ENCODE data around the gene TCEANC2.
"Not testable (repeated sequence)": the region's sequence is repeated elsewhere in the genome, so short reads cannot be mapped to it uniquely, and the experiment has no call there.

The TCEANC2 gene

GRCh38 chr1:54028306-54029251 lies 24.8 kb upstream of the TCEANC2 start:
- Histone ChIP-seq H3K27me3 (ENCODE audit: insufficient read depth, low read length) (no peaks in the 10 kb centered on the region), H3K9me3 (ENCODE audit: insufficient read depth, low read depth, low read length) (no peaks in the 10 kb centered on the region), H3K4me1 (ENCODE audit: insufficient read depth, low read length) (no peaks in the 10 kb centered on the region), H3K36me3 (ENCODE audit: insufficient read depth, low read length) (peaks cover 24% of the 10 kb centered on the region), H3K4me3 (ENCODE audit: low read length) (no peak overlapping the region), H3K27ac (ENCODE audit: low read depth, low read length) (no peak overlapping the region), H3K9ac (ENCODE audit: low read depth, low read length) (no peak overlapping the region)
- 88% methylated on average over 3 of the region's 3 CpGs for WGBS

GRCh38 chr1:54037476-54037875 lies 15.9 kb upstream of the TCEANC2 start:
- peaks cover 87% of the 10 kb centered on the region for H3K36me3 ChIP-seq (ENCODE audit: insufficient read depth, low read length)
- no peak overlapping the region for H3K27ac ChIP-seq (ENCODE audit: low read depth, low read length)
- H3K9me3 ChIP-seq (ENCODE audit: insufficient read depth, low read depth, low read length), result no peaks in the 10 kb centered on the region
- H3K4me3 ChIP-seq (ENCODE audit: low read length), result no peak overlapping the region
- no peaks in the 10 kb centered on the region for H3K27me3 ChIP-seq (ENCODE audit: insufficient read depth, low read length)
- H3K9ac ChIP-seq (ENCODE audit: low read depth, low read length), result no peak overlapping the region
- no peaks in the 10 kb centered on the region for H3K4me1 ChIP-seq (ENCODE audit: insufficient read depth, low read length)

DNA sequence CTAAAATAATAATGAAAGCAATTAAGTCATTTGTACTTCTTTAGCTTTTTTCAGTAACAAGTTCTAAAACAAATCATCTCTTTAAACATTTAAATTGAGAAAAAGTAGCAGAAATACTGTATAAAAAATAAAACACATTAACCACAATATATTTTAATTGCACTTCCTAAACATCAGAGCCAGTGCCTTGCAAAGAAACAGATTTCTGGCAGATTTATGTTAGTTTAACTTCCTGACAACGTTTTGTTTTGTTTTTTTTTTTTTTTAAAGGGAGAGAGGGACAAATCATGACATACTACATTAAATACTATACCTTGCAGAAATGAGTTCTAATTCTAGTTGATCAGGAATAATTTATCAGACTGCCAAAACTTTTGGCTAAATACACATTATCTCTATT lies 11.6 kb upstream of the TCEANC2 start:
- no peak overlapping the region for H3K27ac ChIP-seq (ENCODE audit: low read depth, low read length)
- H3K4me1 ChIP-seq (ENCODE audit: insufficient read depth, low read length), result no peaks in the 10 kb centered on the region
- no peak overlapping the region for H3K4me3 ChIP-seq (ENCODE audit: low read length)
- H3K36me3 ChIP-seq (ENCODE audit: insufficient read depth, low read length), result peaks cover 78% of the 10 kb centered on the region
- no peak overlapping the region for H3K9ac ChIP-seq (ENCODE audit: low read depth, low read length)
- H3K9me3 ChIP-seq (ENCODE audit: insufficient read depth, low read depth, low read length), result no peaks in the 10 kb centered on the region
- H3K27me3 ChIP-seq (ENCODE audit: insufficient read depth, low read length), result no peaks in the 10 kb centered on the region
- WGBS, result no CpG with 5 or more reads among the region's 1 CpG

DNA sequence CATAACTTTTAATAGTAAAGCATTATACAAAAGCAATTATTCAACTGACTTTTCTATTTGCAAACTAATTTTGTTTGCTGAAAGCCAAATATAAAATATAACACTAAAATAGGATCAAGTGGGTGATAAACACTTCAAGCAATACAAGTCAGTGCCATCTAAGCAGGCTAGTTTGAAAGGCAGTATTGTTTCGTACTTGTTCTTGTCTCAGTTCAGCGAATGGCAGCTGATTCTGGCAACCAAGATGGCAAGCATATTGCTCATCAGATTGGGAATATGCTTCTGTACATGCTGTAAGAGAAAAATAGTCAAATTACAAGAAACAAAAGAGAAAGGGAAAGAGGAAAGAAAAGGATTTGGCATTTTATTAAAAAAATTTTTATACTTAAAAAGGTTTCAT lies 7.9 kb upstream of the TCEANC2 start:
- Histone ChIP-seq H3K27ac (ENCODE audit: low read depth, low read length) (no peak overlapping the region), H3K9me3 (ENCODE audit: insufficient read depth, low read depth, low read length) (no peaks in the 10 kb centered on the region), H3K4me3 (ENCODE audit: low read length) (no peak overlapping the region), H3K4me1 (ENCODE audit: insufficient read depth, low read length) (no peaks in the 10 kb centered on the region), H3K9ac (ENCODE audit: low read depth, low read length) (no peak overlapping the region), H3K36me3 (ENCODE audit: insufficient read depth, low read length) (peaks cover 43% of the 10 kb centered on the region), H3K27me3 (ENCODE audit: insufficient read depth, low read length) (no peaks in the 10 kb centered on the region)
- 91% methylated on average over 2 of the region's 2 CpGs for WGBS

- 90% methylated on average over 6 of the region's 7 CpGs for WGBS
Measured at GRCh38 chr1:54046671-54047383, 6.6 kb upstream of the TCEANC2 start.

GRCh38 chr1:54047384-54048305 lies 5.8 kb upstream of the TCEANC2 start:
- WGBS, result 98% methylated on average over 4 of the region's 5 CpGs
- Histone ChIP-seq H3K4me1 (ENCODE audit: insufficient read depth, low read length) (peaks cover 8% of the 10 kb centered on the region; the same call in 1 of the 2 replicates), H3K4me3 (ENCODE audit: low read length) (no peak overlapping the region)

More at GRCh38 chr1:54046671-54047383, 6.6 kb upstream of the TCEANC2 start:
- H3K4me1 ChIP-seq (ENCODE audit: insufficient read depth, low read length), result peaks cover 6% of the 10 kb centered on the region; the same call in 1 of the 2 replicates
- H3K9me3 ChIP-seq (ENCODE audit: insufficient read depth, low read depth, low read length), result no peaks in the 10 kb centered on the region
- peaks cover 29% of the 10 kb centered on the region for H3K36me3 ChIP-seq (ENCODE audit: insufficient read depth, low read length)
- no peaks in the 10 kb centered on the region for H3K27me3 ChIP-seq (ENCODE audit: insufficient read depth, low read length)
- no peak overlapping the region for H3K9ac ChIP-seq (ENCODE audit: low read depth, low read length)
- H3K4me3 ChIP-seq (ENCODE audit: low read length), result no peak overlapping the region
- H3K27ac ChIP-seq (ENCODE audit: low read depth, low read length), result no peak overlapping the region

GRCh38 chr1:54050435-54050834 lies 3.0 kb upstream of the TCEANC2 start:
- H3K9ac ChIP-seq (ENCODE audit: low read depth, low read length); H3K27me3 ChIP-seq (ENCODE audit: insufficient read depth, low read length); H3K4me3 ChIP-seq (ENCODE audit: low read length); H3K9me3 ChIP-seq (ENCODE audit: insufficient read depth, low read depth, low read length); H3K36me3 ChIP-seq (ENCODE audit: insufficient read depth, low read length); H3K4me1 ChIP-seq (ENCODE audit: insufficient read depth, low read length); H3K27ac ChIP-seq (ENCODE audit: low read depth, low read length): not testable (repeated sequence)
- 97% methylated on average over 12 of the region's 12 CpGs for WGBS

More at GRCh38 chr1:54047384-54048305, 5.8 kb upstream of the TCEANC2 start:
- no peaks in the 10 kb centered on the region for H3K27me3 ChIP-seq (ENCODE audit: insufficient read depth, low read length)
- peaks cover 21% of the 10 kb centered on the region for H3K36me3 ChIP-seq (ENCODE audit: insufficient read depth, low read length)
- no peaks in the 10 kb centered on the region for H3K9me3 ChIP-seq (ENCODE audit: insufficient read depth, low read depth, low read length)
- H3K9ac ChIP-seq (ENCODE audit: low read depth, low read length), result no peak overlapping the region
- H3K27ac ChIP-seq (ENCODE audit: low read depth, low read length), result no peak overlapping the region

- no peak overlapping the region for H3K27ac ChIP-seq (ENCODE audit: low read depth, low read length)
- peak overlapping the region; percentile 91 for H3K4me3 ChIP-seq (ENCODE audit: low read length)
- no peaks in the 10 kb centered on the region for H3K9me3 ChIP-seq (ENCODE audit: insufficient read depth, low read depth, low read length)
- WGBS, result 18% methylated on average over 7 of the region's 8 CpGs
- no peaks in the 10 kb centered on the region for H3K36me3 ChIP-seq (ENCODE audit: insufficient read depth, low read length)
- peak overlapping the region; percentile 83 for H3K9ac ChIP-seq (ENCODE audit: low read depth, low read length)
- H3K27me3 ChIP-seq (ENCODE audit: insufficient read depth, low read length), result no peaks in the 10 kb centered on the region
- peaks cover 8% of the 10 kb centered on the region; the same call in 1 of the 2 replicates for H3K4me1 ChIP-seq (ENCODE audit: insufficient read depth, low read length)
Measured at GRCh38 chr1:54051933-54052430, 1.4 kb upstream of the TCEANC2 start.

DNA sequence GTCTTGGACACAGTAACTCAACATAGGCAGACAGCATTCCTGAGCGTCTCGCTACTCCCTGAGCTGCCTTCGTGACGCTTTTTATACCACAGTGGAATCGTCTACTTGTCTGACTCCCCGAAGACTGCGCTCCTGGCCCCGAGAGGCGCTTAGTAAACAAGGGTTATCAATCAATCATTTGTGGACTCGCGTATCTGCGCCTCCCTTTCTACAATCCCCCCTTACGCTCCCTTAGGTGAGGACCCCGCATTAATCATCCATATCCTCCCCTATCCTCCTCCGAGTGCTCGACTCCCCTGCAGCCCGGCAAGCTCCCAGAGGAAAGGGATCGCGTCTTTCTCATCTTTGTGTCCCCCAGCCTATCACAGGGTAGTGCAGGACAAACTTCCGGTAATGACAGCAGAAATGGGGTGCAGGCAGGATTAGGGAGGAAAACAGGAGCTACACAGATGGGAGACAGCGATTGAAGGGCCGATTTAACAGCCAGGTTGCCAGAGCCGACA lies 926 bp upstream of the TCEANC2 start:
- peak overlapping the region; percentile 83 for H3K9ac ChIP-seq (ENCODE audit: low read depth, low read length)
- no peaks in the 10 kb centered on the region for H3K9me3 ChIP-seq (ENCODE audit: insufficient read depth, low read depth, low read length)
- peak overlapping the region; percentile 91 for H3K4me3 ChIP-seq (ENCODE audit: low read length)
- no peaks in the 10 kb centered on the region for H3K36me3 ChIP-seq (ENCODE audit: insufficient read depth, low read length)
- H3K27me3 ChIP-seq (ENCODE audit: insufficient read depth, low read length), result no peaks in the 10 kb centered on the region
- peak overlapping the region; percentile 70; the same call in 1 of the 2 replicates for H3K27ac ChIP-seq (ENCODE audit: low read depth, low read length)
- peaks cover 8% of the 10 kb centered on the region; the same call in 1 of the 2 replicates for H3K4me1 ChIP-seq (ENCODE audit: insufficient read depth, low read length)
- under 1% methylated on average over 23 of the region's 23 CpGs for WGBS

- no peaks in the 10 kb centered on the region for H3K36me3 ChIP-seq (ENCODE audit: insufficient read depth, low read length)
- peak overlapping the region; percentile 68; the same call in 1 of the 2 replicates for H3K27ac ChIP-seq (ENCODE audit: low read depth, low read length)
- WGBS, result 28% methylated on average over 21 of the region's 21 CpGs
- no peaks in the 10 kb centered on the region for H3K27me3 ChIP-seq (ENCODE audit: insufficient read depth, low read length)
- peak overlapping the region; percentile 91 for H3K4me3 ChIP-seq (ENCODE audit: low read length)
- peaks cover 8% of the 10 kb centered on the region; the same call in 1 of the 2 replicates for H3K4me1 ChIP-seq (ENCODE audit: insufficient read depth, low read length)
- peak overlapping the region; percentile 83 for H3K9ac ChIP-seq (ENCODE audit: low read depth, low read length)
- no peaks in the 10 kb centered on the region for H3K9me3 ChIP-seq (ENCODE audit: insufficient read depth, low read depth, low read length)
Measured at GRCh38 chr1:54053745-54054437, 483 bp downstream of the TCEANC2 start.
